Ovary (tissue), 3 donors: ENCODE data around the gene DPM1.

Experiments used
- CTCF ChIP-seq, 3 donors: fragments of 450-650 bp in 2 of 3; fragments of 200-600 bp in 1 of 3; IDR thresholded peaks; one replicate each; pipeline versions ENCODE4 v1.5.1 to v1.8.0; 2016 to 2022; ENCODE audit warnings: antibody characterized with exemption in 3 of 3, mild to moderate bottlenecking in 1 of 3
- EP300 ChIP-seq: sonication (generic); formaldehyde crosslinking; IDR thresholded peaks from one replicate; pipeline ENCODE4 v1.6.1; 2017; ENCODE audit warnings: antibody characterized with exemption
- POLR2A ChIP-seq: fragments of 450-650 bp; IDR thresholded peaks from one replicate; pipeline ENCODE4 v1.6.1; 2017; ENCODE audit warnings: antibody characterized with exemption, mild to moderate bottlenecking, moderate library complexity
- donor health status: DM: no; HTN: no; CAD: no.

- TF ChIP-seq CTCF (IDR thresholded peaks at IDR 0.05) (no peak), POLR2A (no peak), EP300 (no peak)
These were observed 48.9 kb downstream of the DPM1 start for GRCh38 chr20:50909413-50909812.
